GM18507 (cell line): Measurements from ENCODE around the gene USP13.
"Not testable (repeated sequence)": the region's sequence is repeated elsewhere in the genome, so short reads cannot be mapped to it uniquely, and the experiment has no call there.

ENCODE experiments used
- DNase-seq: peaks from one replicate; pipeline ENCODE4 v3.0.0; 2011; ENCODE audit warnings: low read depth; ENCODE audit not compliant: insufficient read length; ENCODE audit errors: extremely low spot score
- FAIRE-seq: peaks from 2 replicates; lab custom pipeline; 2011; peaks lifted over from hg19 to GRCh38; lab: Jason Lieb, UNC

USP13 gene, protein sequence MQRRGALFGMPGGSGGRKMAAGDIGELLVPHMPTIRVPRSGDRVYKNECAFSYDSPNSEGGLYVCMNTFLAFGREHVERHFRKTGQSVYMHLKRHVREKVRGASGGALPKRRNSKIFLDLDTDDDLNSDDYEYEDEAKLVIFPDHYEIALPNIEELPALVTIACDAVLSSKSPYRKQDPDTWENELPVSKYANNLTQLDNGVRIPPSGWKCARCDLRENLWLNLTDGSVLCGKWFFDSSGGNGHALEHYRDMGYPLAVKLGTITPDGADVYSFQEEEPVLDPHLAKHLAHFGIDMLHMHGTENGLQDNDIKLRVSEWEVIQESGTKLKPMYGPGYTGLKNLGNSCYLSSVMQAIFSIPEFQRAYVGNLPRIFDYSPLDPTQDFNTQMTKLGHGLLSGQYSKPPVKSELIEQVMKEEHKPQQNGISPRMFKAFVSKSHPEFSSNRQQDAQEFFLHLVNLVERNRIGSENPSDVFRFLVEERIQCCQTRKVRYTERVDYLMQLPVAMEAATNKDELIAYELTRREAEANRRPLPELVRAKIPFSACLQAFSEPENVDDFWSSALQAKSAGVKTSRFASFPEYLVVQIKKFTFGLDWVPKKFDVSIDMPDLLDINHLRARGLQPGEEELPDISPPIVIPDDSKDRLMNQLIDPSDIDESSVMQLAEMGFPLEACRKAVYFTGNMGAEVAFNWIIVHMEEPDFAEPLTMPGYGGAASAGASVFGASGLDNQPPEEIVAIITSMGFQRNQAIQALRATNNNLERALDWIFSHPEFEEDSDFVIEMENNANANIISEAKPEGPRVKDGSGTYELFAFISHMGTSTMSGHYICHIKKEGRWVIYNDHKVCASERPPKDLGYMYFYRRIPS

DNA sequence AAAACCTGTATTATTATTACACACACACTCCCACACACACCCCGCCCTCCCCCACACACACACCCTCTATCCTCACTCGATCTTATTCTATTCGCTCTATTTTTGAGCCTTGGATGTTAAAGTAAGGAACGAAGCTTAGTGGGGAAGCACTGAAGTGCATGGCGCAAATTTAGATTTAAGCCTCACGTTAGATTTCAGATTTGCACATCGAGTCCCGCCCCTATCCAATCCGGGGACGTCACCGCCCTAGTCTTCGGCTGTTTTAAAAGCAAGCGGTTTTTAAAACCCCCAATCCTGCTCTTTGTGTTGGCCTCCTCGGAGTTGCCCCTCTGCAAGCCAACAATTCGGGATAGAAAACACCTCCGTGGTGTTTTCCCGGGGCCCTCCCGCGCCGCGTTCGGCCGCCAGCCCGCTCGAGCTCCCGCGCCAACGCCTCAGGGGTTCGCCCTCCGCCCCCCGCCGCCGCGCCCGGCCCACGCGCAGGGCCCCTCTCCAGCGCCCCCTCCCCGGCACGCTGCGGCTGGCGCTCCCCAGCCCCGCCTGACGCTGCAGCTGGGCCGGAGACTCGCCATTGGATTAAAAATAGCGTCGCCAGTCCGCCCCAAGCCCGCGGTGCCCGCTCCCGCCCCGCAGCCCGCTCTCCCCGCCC, at the start of gene USP13:
Gene USP13 (plus strand): TSS at position 594 of the 649 bp plus-strand sequence. CDS start 186 bp downstream, outside the sequence.
- DNase-seq (peak; percentile 38), FAIRE-seq (peak; percentile 56)

DNA sequence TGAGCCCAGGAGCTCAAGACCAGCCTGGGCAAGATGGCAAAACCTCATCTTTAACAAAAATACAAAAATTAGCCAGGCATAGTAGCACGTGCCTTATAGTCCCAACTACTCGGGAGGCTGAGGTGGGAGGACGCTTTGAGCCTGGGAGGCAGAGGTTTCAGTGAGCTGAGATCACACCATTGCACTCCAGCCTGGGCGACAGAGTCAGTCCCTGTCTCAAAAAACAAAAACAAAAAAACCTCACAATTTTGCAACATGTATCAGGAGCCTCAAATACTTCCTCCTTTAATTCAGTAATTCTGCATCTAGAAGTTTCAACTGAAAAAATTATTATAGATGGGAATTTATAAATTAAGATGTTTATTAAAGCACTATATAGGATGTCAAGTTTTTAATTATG, 49.5 kb upstream of the USP13 start:
- DNase-seq: no peak
- FAIRE-seq: no peak

DNA sequence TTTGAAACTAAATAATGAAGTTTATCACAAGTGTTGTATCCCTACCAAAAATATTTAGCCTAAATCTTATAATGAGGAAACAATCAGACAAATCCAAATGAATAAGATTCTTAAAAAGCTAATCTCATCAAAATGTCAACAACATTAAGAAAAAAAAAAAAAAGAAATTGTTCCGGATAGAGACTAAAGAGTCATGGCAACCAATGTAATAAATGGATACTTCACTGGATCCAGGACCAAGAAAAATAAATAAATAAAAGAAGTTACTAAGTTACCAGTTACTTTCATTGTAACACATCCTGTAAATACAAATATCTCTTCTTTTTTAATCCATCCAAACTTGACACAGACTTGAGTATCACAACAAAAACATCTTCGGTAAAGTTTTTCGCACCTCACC, 49.0 kb upstream of the USP13 start:
- DNase-seq: no peak
- no peak for FAIRE-seq

DNA sequence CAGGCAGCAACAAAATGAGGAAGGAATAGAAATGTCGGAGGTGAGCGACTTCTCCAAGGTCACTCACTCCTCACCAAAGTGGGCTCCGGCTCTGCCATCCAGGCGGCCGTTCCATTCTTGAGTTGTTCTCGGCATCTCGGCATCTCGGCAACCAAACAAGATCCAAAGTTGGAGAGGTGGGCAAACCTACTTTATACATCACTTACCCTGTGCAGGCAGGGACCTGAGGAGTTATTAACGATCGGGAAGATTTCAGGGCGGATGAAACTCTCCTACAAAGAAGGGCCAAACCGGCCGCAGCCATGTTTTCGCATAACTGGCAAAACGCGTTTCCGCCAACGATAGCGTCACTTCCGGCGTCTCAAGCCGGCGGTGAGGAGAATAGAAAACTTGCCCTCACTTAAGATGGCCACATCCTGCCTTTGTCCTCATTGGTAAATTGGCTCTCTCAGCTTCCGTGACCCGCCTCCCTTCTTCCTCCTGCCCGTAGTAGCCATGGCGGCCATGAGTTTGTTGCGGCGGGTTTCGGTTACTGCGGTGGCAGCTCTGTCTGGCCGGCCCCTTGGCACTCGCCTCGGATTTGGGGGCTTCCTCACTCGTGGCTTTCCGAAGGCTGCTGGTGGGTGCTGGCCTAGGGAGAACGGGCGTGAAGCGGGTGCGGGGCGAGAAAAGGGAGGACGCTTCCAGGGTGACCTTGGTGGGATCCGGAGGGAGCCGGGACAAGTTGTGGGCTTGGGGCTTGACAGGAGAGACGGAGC, 48.3 kb upstream of the USP13 start, which contains the start of the genes MRPL47 and NDUFB5:
Gene MRPL47 (minus strand): TSS at position 318 of the 758 bp plus-strand sequence. CDS start 14 bp downstream, at position 304.
Gene NDUFB5 (plus strand): TSS at position 474 of the 758 bp plus-strand sequence. CDS start 22 bp downstream, at position 496.
- DNase-seq (peak; percentile 85), FAIRE-seq (peak; percentile 97)

DNA sequence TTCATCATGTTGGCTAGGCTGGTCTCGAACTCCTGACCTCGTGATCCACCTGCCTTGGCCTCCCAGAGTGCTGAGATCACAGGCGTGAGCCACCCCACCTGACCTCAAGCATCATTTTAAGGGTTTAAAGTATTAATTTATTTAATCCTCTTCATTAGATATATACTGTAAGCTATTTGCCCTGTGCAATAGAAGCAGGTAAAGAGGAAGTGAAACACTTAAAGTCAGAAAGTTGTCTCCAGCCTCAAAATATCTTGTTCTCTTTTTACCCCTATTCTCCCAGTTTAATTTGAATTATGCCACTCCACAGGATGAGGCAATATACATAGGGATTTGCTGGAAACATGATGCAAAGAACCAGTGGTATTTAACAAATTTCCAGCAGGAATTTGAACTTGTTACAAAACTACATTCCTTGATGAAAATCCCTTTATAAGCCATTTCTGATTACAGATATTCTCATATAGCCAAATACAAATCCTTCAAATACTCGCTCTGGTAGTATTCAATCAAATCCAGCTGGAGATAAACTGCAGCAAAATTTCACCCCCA, 46.2 kb upstream of the USP13 start:
- no peak for DNase-seq
- FAIRE-seq: peak; percentile 9

DNA sequence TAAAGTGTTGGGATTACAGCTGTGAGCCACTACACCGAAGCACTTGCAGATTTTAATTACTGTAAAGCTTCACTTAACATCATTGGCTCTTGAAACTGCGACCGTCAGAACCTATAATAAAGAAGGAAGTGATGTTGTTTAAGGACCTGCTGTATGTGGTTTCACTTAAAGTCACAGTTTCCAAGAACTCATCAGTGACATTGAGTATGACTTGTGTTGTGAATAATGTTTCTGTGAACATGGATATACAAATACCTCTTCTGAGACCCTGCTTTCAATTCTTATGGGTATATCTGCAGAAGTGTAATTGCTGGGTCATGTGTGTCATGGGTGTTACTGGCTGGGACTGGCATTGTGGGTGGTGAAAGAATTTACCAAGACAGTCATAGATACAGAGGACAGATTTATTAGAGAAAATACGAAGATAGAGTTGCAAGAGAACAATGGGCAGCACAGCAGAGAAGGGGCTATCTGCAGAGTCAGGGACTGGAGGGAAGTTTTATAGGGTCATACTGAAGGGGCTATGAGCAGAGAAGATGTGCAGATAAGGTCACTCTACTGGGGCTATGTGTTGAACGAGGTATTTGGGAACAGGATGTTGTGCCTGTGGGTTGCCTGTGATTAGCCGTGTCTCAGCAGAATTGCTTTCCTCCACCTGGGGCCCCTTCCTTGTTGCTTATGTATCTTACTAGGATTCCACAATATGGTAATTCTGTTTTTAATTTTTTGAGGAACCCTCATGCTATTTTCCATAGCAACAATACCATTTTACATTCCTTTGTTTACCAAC, 43.7 kb upstream of the USP13 start:
- no peak for DNase-seq

DNA sequence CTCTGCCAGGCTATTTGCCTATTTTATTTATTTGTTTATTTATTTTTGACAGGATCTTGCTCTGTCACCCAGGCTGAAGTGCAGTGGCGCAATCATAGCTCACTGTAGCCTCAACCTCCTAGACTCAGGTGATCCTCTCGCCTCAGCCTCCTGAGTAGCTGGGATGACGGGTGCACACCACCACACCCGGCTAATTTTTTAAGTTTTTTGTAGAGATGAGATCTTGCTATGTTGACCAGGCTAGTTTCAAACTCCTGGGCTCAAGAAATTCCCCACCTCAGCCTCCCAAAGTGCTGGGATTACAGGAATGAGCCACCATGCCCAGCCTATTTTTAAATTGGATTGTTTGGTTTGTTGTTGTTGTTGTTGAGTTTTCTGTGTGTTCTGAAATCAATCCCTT, 42.8 kb upstream of the USP13 start:
- DNase-seq: no peak
- FAIRE-seq: no peak

More for the DNA sequence above, 43.7 kb upstream of the USP13 start:
- FAIRE-seq: peak; percentile 80

DNA sequence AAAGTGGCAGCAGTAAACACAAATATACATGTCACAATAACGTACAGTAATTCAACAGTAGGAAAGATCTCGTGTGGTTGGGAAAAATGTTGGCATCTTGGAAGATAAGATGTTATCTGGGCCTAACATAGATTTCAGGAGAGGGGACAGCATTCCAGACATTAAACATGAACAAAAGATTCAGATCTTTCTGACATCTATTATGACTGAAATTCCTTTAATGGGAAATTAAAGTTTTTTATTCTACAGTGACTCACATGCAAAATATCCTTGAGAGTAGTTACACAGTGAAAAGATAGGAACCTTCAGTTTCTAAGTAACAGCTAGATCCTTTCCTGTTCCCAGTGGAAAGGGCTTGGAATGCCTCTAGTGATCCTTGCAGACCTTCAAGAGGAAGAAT, 39.0 kb upstream of the USP13 start:
- FAIRE-seq (no peak), DNase-seq (no peak)

DNA sequence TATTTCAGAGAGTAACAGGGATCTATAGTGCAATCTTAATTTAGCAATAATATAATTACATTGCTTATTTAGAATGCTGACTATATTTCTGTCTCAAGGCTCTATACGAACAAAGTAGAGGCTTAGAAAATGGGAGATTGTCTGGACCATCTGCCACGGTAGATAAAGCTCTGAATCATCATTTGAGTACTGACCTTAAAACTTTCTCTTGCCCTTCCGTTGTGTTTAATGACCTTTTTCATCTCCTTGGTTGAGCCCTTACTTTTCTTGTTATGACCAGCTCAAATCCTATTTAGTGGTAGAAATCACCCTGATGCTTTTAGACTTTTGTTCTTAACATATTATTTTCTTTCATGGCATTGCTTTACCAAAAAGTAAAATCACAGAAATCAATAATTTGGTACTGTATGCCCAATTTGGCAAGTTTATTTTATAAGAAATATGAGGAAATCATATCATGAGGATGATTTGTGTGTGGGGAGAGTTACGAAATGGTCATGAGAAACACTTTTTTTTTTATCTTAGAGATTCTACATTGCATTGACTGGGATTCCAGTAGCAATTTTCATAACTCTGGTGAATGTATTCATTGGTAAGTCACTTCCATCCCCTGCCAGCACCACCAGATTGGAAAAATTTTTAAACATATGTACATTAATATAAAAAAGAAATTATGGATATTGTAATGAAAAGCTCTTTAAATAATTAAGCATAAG, 37.2 kb upstream of the USP13 start:
- DNase-seq: no peak
- FAIRE-seq: no peak

DNA sequence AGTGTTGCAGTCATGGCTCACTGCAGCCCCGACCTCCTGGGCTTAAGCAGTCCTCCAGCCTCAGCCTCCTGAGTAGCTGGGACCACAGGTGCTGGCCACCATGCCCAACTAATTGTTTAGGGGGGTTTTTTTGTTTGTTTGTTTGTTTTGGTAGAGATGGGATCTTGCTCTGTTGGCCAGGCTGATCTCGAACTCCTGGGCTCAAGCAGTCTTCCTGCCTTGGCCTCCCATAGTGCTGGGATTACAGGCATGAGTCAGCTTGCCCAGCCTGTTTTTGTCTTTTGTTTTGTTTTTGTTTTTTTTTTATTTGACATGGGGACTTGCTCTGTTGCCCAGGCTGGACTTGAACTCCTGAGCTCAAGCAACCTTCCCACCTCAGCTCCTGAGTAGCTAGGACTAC, 30.8 kb upstream of the USP13 start:
- FAIRE-seq: no peak
- DNase-seq: no peak

DNA sequence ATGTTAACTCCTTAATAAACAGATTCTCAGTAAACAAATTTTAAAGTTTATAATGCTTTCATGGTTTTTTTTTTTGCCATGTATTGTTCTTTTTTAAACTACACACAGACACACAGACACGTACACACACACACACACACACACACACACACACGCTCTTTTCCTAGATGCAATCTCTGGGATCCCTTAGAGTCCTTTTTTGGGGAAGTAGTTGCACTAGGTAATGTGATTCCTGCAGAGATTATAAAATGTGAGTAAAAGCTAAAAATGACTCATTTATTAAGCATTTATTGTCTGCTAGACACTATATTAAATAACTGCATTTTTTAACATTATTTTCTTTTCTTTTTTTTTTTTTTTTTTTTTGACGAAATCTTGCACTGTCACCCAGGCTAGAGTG, 28.4 kb upstream of the USP13 start:
- FAIRE-seq: no peak
- no peak for DNase-seq

DNA sequence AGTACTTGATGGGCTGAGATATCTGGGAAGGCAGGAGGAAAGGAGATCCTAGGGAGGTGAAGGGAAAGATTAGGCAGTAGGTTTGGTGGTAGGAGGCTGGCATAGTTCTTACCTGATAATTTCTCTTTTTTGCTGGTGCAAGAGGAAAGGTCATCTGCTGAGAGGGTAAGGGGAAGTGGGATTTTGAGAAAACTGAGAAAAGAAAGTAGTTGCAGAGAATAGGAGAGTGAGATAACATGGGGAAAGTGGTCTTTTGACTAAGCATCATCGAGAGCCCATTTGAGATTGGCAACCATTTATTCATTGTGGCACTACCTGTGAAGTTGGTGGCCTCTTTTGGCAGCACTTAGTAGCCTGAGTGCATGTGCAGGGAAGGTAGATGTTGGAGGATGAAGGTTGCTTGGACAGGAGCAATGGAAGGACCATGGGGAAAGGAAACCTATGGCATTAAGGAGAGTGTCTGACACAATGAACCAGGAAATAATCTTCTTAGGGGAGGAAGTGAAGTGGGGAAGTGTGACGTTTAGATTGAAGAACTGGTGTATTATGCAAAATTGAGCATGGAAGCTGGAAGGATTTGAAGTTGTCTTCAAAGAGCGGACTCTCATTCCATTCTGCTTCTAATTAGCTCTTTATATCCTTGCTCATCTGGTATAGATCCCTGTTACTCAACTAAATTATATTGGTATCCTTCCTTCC, 21.9 kb upstream of the USP13 start:
- DNase-seq (no peak), FAIRE-seq (peak; percentile 56)

DNA sequence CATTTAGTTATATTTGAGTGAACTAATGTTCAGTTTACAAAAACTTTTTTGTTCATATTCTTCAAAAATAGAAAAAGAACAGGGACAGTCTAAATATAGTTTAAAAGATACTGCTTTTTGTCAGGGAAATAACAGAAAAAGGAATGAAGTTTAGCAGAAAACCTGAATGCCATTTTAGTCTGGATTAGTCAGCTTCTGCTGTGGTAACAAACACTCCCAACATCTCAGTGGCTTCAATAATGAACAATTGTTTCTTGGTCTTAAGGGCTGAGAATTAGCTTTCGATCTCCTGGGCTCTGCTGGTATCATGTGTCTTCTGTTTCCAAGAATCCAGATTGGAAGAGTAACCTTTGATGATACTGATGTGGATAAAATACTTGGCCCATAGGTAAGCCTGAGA, 12.4 kb upstream of the USP13 start:
- FAIRE-seq: no peak
- DNase-seq: no peak

DNA sequence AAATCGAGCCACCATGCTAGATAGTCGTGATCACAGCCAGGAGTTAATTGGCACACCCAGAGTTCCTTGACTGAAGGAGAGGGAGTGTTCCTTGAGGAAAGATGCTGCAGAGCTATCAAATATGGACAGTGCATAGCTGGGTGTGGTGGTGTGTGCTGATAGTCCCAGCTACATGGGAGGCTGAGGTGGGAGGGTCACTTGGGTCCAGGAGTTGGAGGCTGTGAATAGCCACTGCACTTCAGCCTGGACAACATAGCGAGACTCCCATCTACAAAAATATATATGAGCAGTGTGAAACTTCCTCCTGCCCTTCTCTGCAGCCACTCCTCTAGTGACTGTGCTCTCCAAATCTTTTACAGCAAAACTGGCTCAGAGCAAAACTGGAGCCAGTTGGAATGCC, 10.0 kb upstream of the USP13 start:
- FAIRE-seq: no peak

DNA sequence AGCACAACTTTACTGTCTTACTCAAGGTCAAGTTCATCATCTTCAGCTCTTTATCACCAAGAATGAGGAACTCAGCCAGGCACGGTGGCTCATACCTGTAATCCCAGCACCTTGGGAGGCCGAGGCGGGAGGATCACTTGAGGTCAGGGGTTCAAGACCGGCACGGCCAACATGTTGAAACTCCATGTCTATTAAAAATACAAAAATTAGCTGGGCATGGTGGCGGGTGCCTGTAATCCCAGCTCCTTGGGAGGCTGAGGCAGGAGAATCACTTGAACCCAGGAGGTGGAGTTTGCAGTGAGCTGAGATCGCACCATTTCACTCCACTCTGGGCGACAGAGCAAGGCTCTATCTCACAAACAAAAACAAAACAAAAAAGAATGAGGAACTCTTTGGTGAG, 9.0 kb upstream of the USP13 start:
- DNase-seq, FAIRE-seq: not testable (repeated sequence)

More for the DNA sequence above, 10.0 kb upstream of the USP13 start:
- no peak for DNase-seq

DNA sequence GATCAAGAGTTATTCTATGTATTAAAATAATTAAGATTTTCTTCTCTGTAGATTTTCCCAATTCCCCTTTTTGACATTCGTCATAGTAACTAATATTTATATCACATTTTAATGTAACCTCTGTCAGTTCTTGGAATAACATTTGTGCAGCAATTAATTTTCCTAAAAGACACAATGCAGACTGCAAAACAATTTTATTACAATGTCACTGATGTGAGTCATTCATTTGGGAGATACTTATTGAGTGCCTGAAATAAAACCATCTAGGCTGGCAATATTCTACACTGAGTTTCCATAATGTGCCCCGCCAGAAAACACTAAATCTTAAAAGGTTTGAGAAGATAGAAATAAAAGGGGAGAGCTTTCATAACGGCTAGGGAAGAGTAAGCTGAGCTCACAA, 6.7 kb upstream of the USP13 start:
- no peak for DNase-seq
- FAIRE-seq: no peak
